Keratinocyte (primary cell): Measurements from ENCODE around the gene ADRB2. TPM values are rescaled to one million over a fixed set of nuclear protein-coding genes. Genes with fewer than 3 reads are reported as not detected.

Experiments
- DNase-seq: peaks from one replicate; pipeline ENCODE4 v3.0.0-alpha.2; 2011; ENCODE audit warnings: low read depth, missing footprints, low spot score
- FAIRE-seq: peaks from 2 replicates; lab custom pipeline; 2011; peaks lifted over from hg19 to GRCh38; lab: Jason Lieb, UNC
- H2AFZ ChIP-seq: 2 replicates; pipeline ENCODE4 v1.6.0; 2012; ENCODE audit warnings: low read length, control low read depth, inconsistent platforms; ENCODE audit not compliant: control insufficient read depth
- H3K27ac ChIP-seq: 2 replicates; pipeline ENCODE4 v1.5.1; 2011; ENCODE audit warnings: low read length; ENCODE audit not compliant: control insufficient read depth, insufficient read depth
- H3K27me3 ChIP-seq: 3 replicates; pipeline ENCODE4 v1.6.0; 2011; ENCODE audit warnings: low read length; ENCODE audit not compliant: control insufficient read depth, insufficient read depth; ENCODE audit errors: extremely low read depth
- H3K36me3 ChIP-seq, 2 experiments: 2 replicates in 1 of 2; 3 replicates in 1 of 2; pipeline ENCODE4 v1.5.1; 2011; ENCODE audit warnings: low read length in 2 of 2, mild to moderate bottlenecking in 1 of 2; ENCODE audit not compliant: control insufficient read depth in 2 of 2, insufficient read depth in 2 of 2; ENCODE audit errors: extremely low read depth in 1 of 2
- H3K4me1 ChIP-seq: 3 replicates; pipeline ENCODE4 v1.5.1; 2011; ENCODE audit warnings: low read length; ENCODE audit not compliant: control insufficient read depth, insufficient read depth; ENCODE audit errors: extremely low read depth
- H3K4me2 ChIP-seq: 3 replicates; pipeline ENCODE4 v1.6.0; 2011; ENCODE audit warnings: low read depth, low read length; ENCODE audit not compliant: control insufficient read depth, insufficient read depth; ENCODE audit errors: extremely low read depth
- H3K4me3 ChIP-seq, 3 experiments: fragments of 200-600 bp in 1 of 3; sonication (generic) in 1 of 3; 2 replicates in 2 of 3; 3 replicates in 1 of 3; pipeline ENCODE4 v1.5.1; 2011 to 2016; ENCODE audit warnings: low read length in 3 of 3, mild to moderate bottlenecking in 3 of 3, control low read depth in 2 of 3, inconsistent platforms in 1 of 3, low read depth in 1 of 3, mixed read lengths in 1 of 3, mixed run types in 1 of 3, moderate library complexity in 1 of 3; ENCODE audit not compliant: control insufficient read depth in 2 of 3, insufficient read depth in 2 of 3; ENCODE audit errors: extremely low read depth in 1 of 3
- H3K79me2 ChIP-seq: 2 replicates; pipeline ENCODE4 v1.6.0; 2012; ENCODE audit warnings: low read length; ENCODE audit not compliant: control insufficient read depth, insufficient read depth
- H3K9ac ChIP-seq: 3 replicates; pipeline ENCODE4 v1.6.0; 2011; ENCODE audit warnings: low read length; ENCODE audit not compliant: control insufficient read depth, insufficient read depth; ENCODE audit errors: extremely low read depth
- H3K9me1 ChIP-seq: 3 replicates; pipeline ENCODE4 v1.6.0; 2011; ENCODE audit warnings: low read length; ENCODE audit not compliant: control insufficient read depth, insufficient read depth; ENCODE audit errors: extremely low read depth
- H3K9me3 ChIP-seq: 2 replicates; pipeline ENCODE4 v1.5.1; 2012; ENCODE audit warnings: low read depth, low read length; ENCODE audit not compliant: control insufficient read depth
- H4K20me1 ChIP-seq: 3 replicates; pipeline ENCODE4 v1.6.0; 2011; ENCODE audit warnings: low read length; ENCODE audit not compliant: control insufficient read depth, insufficient read depth; ENCODE audit errors: extremely low read depth
- CTCF ChIP-seq, 3 experiments: IDR thresholded peaks in 1 of 3; conservative IDR thresholded peaks in 1 of 3; optimal IDR thresholded peaks in 1 of 3; 2 replicates in 2 of 3; 3 replicates in 1 of 3; pipeline versions ENCODE3 to v1.5.1; 2011; ENCODE audit warnings: low read length in 3 of 3, mild to moderate bottlenecking in 3 of 3, moderate library complexity in 2 of 3, control low read depth in 1 of 3, inconsistent platforms in 1 of 3; ENCODE audit not compliant: insufficient read depth in 2 of 3; ENCODE audit errors: extremely low read depth in 1 of 3
- EZH2 ChIP-seq: IDR thresholded peaks from one replicate; pipeline ENCODE4 v1.6.1; 2012; ENCODE audit warnings: inconsistent platforms, mild to moderate bottlenecking, low read length, moderate library complexity
- dilution Hi-C: fragments of 300-500 bp; cut with MboI; formaldehyde crosslinking; loops from one replicate; pipeline ENCODE4 v1.7.0; 2020; ENCODE audit warnings: low sequenced_read_pairs; ENCODE audit not compliant: extremely low pct_ligation_motif_present
- polyA plus RNA-seq, 5 experiments: library from polyadenylated mRNA; depleted of rRNA in 3 of 5; stranded (reverse) in 3 of 5; stranded (forward) in 1 of 5; unstranded in 1 of 5; fragments of >200 nt; gene quantifications; 1 replicate in 1 of 5; 2 replicates in 3 of 5; 3 replicates in 1 of 5; pipeline versions ENCODE4 v1.2.1 to v1.2.3, GENCODE V29; 2011 to 2012; ENCODE audit warnings: missing spikeins in 2 of 5, low read depth in 1 of 5, low replicate concordance in 1 of 5

ADRB2 gene
- polyA plus RNA-seq, 1 donor (not counting 4 experiments of a cell fraction or from before 2014, with no cell fraction given) = 39.7 TPM

GRCh38 chr5:148778882-148779281 is 47.5 kb upstream of the ADRB2 start:
- Histone ChIP-seq H3K27me3 (no peaks in the 10 kb centered on the region), H3K79me2 (no peaks in the 10 kb centered on the region), H3K9me1 (no peaks in the 10 kb centered on the region), H3K4me3 (no peak overlapping the region), H3K9me3 (no peaks in the 10 kb centered on the region), H3K9ac (no peak overlapping the region), H3K36me3 (no peaks in the 10 kb centered on the region), H2AFZ (no peak overlapping the region), H3K4me1 (peaks cover 17% of the 10 kb centered on the region), H3K4me2 (no peak overlapping the region), H4K20me1 (no peaks in the 10 kb centered on the region), H3K27ac (no peak overlapping the region)
- TF ChIP-seq CTCF (optimal IDR thresholded peaks at IDR 0.05 in 1 of 3, IDR thresholded peaks at IDR 0.05 in 1 of 3, conservative IDR thresholded peaks at IDR 0.05 in 1 of 3; ENCODE audit: extremely low read depth in 1 of 3, insufficient read depth in 2 of 3, low read length in 3 of 3) (no peak), EZH2 (no peak)
- FAIRE-seq (no peak), DNase-seq (no peak)
- dilution Hi-C loops = no loop called here

GRCh38 chr5:148780711-148781110 is 45.7 kb upstream of the ADRB2 start:
- Histone ChIP-seq H3K27ac (no peak overlapping the region), H3K36me3 (no peaks in the 10 kb centered on the region), H3K9me1 (no peaks in the 10 kb centered on the region), H3K79me2 (no peaks in the 10 kb centered on the region), H3K4me2 (no peak overlapping the region), H3K27me3 (no peaks in the 10 kb centered on the region), H3K9me3 (no peaks in the 10 kb centered on the region), H3K4me1 (peaks cover 17% of the 10 kb centered on the region), H4K20me1 (no peaks in the 10 kb centered on the region), H2AFZ (no peak overlapping the region), H3K4me3 (no peak overlapping the region), H3K9ac (no peak overlapping the region)
- TF ChIP-seq EZH2 = no peak
- dilution Hi-C loops = no loop called here
- no peak for FAIRE-seq
- DNase-seq = no peak

GRCh38 chr5:148781766-148782165 is 44.6 kb upstream of the ADRB2 start:
- peaks cover 10% of the 10 kb centered on the region for H3K4me1 ChIP-seq
- no peak for DNase-seq
- no peak overlapping the region for H2AFZ ChIP-seq
- no peaks in the 10 kb centered on the region for H3K79me2 ChIP-seq
- dilution Hi-C loops = no loop called here
- no peak for TF ChIP-seq CTCF (optimal IDR thresholded peaks at IDR 0.05 in 1 of 3, IDR thresholded peaks at IDR 0.05 in 1 of 3, conservative IDR thresholded peaks at IDR 0.05 in 1 of 3; ENCODE audit: extremely low read depth in 1 of 3, insufficient read depth in 2 of 3, low read length in 3 of 3)
- no peak for TF ChIP-seq EZH2
- no peak overlapping the region for H3K27ac ChIP-seq
- FAIRE-seq = no peak
- no peak overlapping the region for H3K4me2 ChIP-seq
- H3K9me1 ChIP-seq = no peaks in the 10 kb centered on the region
- no peaks in the 10 kb centered on the region for H4K20me1 ChIP-seq
- no peaks in the 10 kb centered on the region for H3K27me3 ChIP-seq
- H3K9me3 ChIP-seq = no peaks in the 10 kb centered on the region
- H3K4me3 ChIP-seq = no peak overlapping the region
- H3K36me3 ChIP-seq = no peaks in the 10 kb centered on the region
- no peak overlapping the region for H3K9ac ChIP-seq
